Central memory CD8-positive, alpha-beta T cell (primary cell): ENCODE measurements around the gene MRRF.
A peak's percentile ranks its signal among the peaks of the same experiment; 100 is the strongest.
"Not testable (repeated sequence)": the region's sequence is repeated elsewhere in the genome, so short reads cannot be mapped to it uniquely, and the experiment has no call there.

Experiments
- ATAC-seq: fragments of 150-1000 bp; cut with Tn5 transposase; replicated peaks from 2 replicates; pipeline ENCODE4 v1.10.0; 2022; ENCODE audit warnings: mild to moderate bottlenecking, moderate FRiP score, moderate number of reproducible peaks; ENCODE audit not compliant: poor library complexity, severe bottlenecking; ENCODE audit errors: extremely low read depth
- DNase-seq, 2 donors: peaks; one replicate each; pipeline ENCODE4 v3.0.0; 2021; ENCODE audit warnings: low spot score in 2 of 2
- H3K27ac Mint-ChIP-seq: one replicate; pipeline ENCODE4 v1.8.0; 2022; ENCODE audit warnings: low read depth, mild to moderate bottlenecking, moderate library complexity, mixed read lengths
- H3K27me3 Mint-ChIP-seq: one replicate; pipeline ENCODE4 v1.8.0; 2022; ENCODE audit warnings: mixed read lengths
- H3K36me3 Mint-ChIP-seq: one replicate; pipeline ENCODE4 v1.8.0; 2022; ENCODE audit warnings: mild to moderate bottlenecking, moderate library complexity, mixed read lengths; ENCODE audit not compliant: insufficient read depth
- H3K4me1 Mint-ChIP-seq: one replicate; pipeline ENCODE4 v1.8.0; 2022; ENCODE audit warnings: mixed read lengths
- H3K4me3 Mint-ChIP-seq: one replicate; pipeline ENCODE4 v1.8.0; 2022; ENCODE audit warnings: mild to moderate bottlenecking, moderate library complexity, mixed read lengths
- H3K9me3 Mint-ChIP-seq: one replicate; pipeline ENCODE4 v1.8.0; 2022; ENCODE audit warnings: mixed read lengths

The MRRF gene

DNA sequence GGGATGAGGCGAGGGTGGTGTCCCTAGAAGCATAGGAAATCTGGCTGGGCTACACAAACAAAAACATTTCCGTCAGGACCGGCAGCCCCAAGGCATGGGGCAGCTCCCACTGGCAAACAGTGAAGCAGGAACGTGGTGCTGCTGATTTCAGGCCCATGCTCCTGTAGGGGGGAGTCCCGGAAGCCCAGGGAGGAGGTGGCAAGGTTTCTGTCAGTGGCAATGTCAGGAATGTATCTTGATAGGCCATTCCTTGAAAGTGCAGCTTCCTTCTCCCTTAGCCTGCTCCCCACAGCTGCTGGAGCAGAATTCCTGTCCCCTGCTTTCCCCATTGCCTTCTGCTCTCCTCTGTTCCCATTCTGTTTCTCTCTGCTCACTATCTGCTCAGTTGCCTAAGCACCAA is 42.4 kb downstream of the MRRF start:
- Mint-ChIP-seq H3K27me3 (no peaks in the 10 kb centered on the region), H3K36me3 (peaks cover 11% of the 10 kb centered on the region), H3K27ac (no peak overlapping the region), H3K4me1 (no peaks in the 10 kb centered on the region), H3K9me3 (no peaks in the 10 kb centered on the region), H3K4me3 (no peak overlapping the region)
- no peak for ATAC-seq
- DNase-seq: no peak

DNA sequence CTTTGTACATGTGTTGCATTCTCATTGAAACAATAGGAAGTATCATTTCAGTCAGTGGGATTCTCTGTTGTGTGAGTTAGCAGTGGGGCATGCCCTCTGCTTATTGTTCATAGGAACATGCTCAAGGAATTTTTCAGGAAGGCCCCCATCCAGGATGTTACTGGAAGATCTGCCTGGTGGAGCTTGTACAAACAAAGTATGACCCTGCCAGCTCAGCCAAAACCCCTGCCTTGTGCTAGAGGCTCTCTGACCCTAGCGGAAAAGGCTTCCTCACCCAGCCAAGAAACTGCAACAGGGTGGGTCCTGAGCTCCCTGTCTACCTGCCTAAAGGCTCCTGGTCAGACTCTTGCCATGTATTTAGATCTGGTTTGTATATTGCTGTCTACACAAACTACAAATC is 43.2 kb downstream of the MRRF start:
- Mint-ChIP-seq H3K4me1 (no peaks in the 10 kb centered on the region), H3K36me3 (peaks cover 12% of the 10 kb centered on the region), H3K9me3 (no peaks in the 10 kb centered on the region), H3K4me3 (no peak overlapping the region), H3K27me3 (no peaks in the 10 kb centered on the region), H3K27ac (no peak overlapping the region)
- no peak for ATAC-seq
- no peak for DNase-seq

DNA sequence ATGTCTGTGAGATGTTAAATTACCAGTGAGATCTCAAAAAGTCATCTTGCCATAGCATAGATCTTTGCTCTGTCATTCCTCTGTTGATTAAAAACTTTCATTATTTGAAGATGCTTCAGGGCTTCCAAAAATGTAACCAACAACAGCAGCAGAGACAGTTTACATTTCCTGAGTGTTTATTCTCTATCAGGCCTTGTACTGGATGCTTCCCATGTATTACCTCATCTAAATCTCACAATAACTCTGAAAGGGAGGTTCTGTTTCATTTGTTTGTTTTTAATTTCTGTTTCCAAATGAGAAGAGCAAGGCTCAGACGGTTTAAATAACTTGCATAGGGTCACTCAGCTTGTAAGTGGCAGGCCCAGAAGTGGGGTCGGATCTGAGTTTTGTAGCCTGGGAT is 45.2 kb downstream of the MRRF start:
- Mint-ChIP-seq H3K36me3 (peaks cover 21% of the 10 kb centered on the region), H3K9me3 (no peaks in the 10 kb centered on the region), H3K4me3 (no peak overlapping the region), H3K27ac (no peak overlapping the region), H3K27me3 (no peaks in the 10 kb centered on the region), H3K4me1 (no peaks in the 10 kb centered on the region)
- ATAC-seq (no peak), DNase-seq (no peak)

DNA sequence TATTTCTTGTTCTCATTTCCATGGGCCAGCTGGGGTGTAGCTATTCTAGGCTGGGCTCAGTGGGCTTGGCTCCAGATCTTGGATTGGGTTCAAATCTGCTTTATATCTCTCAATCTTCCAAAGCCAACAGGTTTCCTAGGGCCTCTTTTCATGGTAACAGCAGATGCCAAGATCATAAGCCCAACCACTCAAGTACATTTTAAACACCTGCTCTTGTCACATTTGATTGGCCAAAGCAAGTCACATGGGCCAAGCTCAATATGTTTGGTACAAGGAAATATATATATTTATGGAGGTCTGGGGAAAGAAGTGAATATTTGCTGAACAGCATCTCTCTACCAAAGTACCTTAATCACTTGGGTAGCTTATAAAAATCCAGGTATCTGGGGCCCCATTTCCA is 49.5 kb downstream of the MRRF start:
- H3K27ac Mint-ChIP-seq: peak overlapping the region; percentile 1
- peaks cover 13% of the 10 kb centered on the region for H3K36me3 Mint-ChIP-seq
- H3K4me1 Mint-ChIP-seq: no peaks in the 10 kb centered on the region
- no peak for DNase-seq
- ATAC-seq: no peak
- no peaks in the 10 kb centered on the region for H3K27me3 Mint-ChIP-seq
- H3K4me3 Mint-ChIP-seq: no peak overlapping the region
- H3K9me3 Mint-ChIP-seq: no peaks in the 10 kb centered on the region

DNA sequence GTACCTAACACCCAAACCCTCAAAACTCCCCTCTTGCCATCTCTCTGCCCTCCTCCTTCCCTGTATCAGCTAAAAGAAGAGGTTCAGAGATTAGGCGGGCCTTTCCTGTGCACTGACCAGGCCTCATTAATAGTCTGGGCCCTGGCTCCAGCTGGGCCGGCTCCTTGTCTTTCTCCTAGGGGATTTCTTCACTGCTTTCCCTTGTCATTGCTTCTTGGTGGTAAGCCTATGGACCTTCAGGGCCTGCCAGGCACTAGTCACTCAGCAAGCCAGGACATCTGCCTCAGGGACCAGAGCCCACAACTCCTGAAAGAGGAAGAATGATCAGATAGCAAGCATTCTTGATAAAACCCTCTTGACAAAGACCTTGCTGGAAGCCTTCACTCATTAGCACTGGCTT is 50.9 kb downstream of the MRRF start:
- Mint-ChIP-seq H3K27ac (no peak overlapping the region), H3K4me3 (no peak overlapping the region), H3K4me1 (no peaks in the 10 kb centered on the region), H3K27me3 (no peaks in the 10 kb centered on the region), H3K36me3 (peaks cover 16% of the 10 kb centered on the region), H3K9me3 (no peaks in the 10 kb centered on the region)
- ATAC-seq: no peak
- DNase-seq: no peak

DNA sequence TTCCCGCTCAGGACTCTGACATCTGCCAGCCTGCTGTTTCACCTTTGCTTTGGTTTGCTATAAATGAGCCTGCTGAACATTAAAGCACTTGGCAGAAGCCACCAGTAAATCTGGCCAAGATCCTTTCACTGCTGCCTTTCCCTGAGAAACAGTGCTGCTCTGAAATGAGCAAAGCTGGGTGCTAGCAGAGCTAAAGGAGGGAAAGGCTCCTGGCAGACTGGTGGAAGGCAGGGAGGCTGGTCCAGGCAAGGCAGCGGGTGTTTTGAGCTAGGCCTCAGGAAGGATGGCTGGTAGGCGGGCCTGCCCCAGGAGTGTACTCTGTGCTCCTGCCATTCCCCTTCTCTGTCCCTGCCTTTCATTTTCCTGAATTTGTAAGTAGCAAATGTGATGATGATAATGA is 53.6 kb downstream of the MRRF start:
- ATAC-seq (no peak), DNase-seq (no peak)
- Mint-ChIP-seq H3K27me3 (no peaks in the 10 kb centered on the region), H3K36me3 (peaks cover 13% of the 10 kb centered on the region), H3K4me3 (no peak overlapping the region), H3K4me1 (no peaks in the 10 kb centered on the region), H3K27ac (no peak overlapping the region), H3K9me3 (no peaks in the 10 kb centered on the region)

DNA sequence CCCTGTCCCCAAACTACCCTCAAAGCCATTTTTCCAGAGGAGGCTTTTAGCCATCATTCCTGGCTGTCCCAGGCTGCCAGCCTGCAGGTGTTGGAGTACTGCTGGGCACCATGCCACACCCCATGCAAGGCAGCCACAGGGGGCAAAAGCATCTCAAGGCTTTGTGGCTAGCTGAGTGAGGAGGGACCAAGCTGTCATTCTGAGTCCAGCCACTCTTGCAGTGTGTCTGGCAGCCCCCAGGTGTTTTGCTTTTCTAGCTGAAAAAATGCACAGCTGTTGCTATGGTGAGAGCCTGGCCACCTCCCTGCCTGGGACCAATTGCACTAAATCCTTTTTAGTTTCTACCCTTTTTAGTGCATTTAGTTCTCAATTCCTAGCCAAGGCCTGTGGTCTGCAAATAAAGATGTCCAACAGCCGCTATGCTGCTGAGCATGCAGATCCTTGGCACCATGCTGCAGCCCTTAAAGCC is 55.8 kb downstream of the MRRF start:
- Mint-ChIP-seq H3K36me3 (peaks cover 12% of the 10 kb centered on the region), H3K27me3 (no peaks in the 10 kb centered on the region), H3K9me3 (no peaks in the 10 kb centered on the region), H3K4me1 (no peaks in the 10 kb centered on the region), H3K27ac (no peak overlapping the region), H3K4me3 (no peak overlapping the region)
- DNase-seq (no peak), ATAC-seq (no peak)

DNA sequence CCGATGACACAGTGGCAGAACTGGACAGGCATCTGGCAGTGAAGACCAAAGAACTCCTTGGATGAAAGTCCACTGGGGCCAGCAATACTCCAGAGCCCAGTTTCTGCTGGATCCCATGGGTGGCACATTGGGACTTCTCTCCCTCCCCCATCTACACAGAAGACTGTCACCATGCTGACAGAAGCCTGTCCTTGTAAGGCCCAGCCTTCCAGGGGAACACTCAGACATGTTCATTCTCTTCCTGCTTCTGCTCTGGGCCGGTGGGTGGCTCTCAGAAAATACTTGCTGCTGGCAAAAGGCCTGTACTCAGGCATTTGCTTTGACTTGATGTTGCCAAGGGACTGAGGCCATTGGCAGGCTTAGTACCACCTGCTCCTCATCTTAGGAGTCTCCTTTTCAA is 57.9 kb downstream of the MRRF start:
- H3K4me3 Mint-ChIP-seq: no peak overlapping the region
- H3K27me3 Mint-ChIP-seq: no peaks in the 10 kb centered on the region
- H3K9me3 Mint-ChIP-seq: no peaks in the 10 kb centered on the region
- DNase-seq (no peak), ATAC-seq (no peak)
- H3K27ac Mint-ChIP-seq: no peak overlapping the region
- H3K4me1 Mint-ChIP-seq: no peaks in the 10 kb centered on the region
- peaks cover 14% of the 10 kb centered on the region for H3K36me3 Mint-ChIP-seq

DNA sequence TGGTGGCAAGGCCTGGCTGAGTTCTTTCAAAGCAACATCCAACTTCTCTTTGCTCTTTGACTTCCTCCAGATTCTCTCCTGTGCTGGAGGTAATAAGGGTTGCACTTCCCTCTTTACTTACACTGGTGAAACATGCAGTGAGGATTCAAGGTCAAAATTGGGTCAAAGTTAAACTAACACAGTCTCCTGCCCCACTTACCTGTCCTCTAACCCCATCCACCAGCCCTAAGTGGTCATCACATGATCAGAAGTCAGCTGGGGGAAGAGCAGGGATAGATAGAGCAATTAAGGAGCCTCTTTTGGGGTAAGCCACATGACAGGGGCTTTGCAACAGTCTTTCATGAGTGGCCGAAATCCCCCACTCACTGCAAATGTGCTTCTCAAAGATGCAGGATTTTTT is 60.0 kb downstream of the MRRF start:
- not testable (repeated sequence) for DNase-seq

DNA sequence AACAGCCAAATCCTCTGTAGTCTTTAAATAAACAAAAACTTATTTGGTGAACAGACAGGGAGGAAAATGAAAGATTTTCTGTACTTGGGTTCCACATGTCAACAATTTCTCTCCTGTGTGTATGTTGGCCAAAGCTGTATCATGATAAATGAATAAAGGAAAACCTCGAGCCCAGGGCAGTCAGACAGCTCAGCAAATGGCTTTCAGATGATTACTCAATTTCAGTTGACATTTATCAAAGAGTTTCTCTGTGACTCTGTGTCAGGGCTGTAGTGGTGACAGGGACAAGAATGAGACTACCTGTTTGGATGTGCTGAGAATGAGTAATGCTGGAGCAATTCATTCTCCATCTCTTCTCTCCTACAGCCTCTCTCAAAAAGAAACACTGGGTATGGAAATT is 60.4 kb downstream of the MRRF start:
- Mint-ChIP-seq H3K27ac (no peak overlapping the region), H3K36me3 (peaks cover 12% of the 10 kb centered on the region), H3K4me1 (no peaks in the 10 kb centered on the region), H3K4me3 (no peak overlapping the region), H3K27me3 (no peaks in the 10 kb centered on the region), H3K9me3 (no peaks in the 10 kb centered on the region)
- no peak for ATAC-seq
- no peak for DNase-seq

More for the DNA sequence above, 60.0 kb downstream of the MRRF start:
- not testable (repeated sequence) for ATAC-seq, H3K9me3 Mint-ChIP-seq, H3K27ac Mint-ChIP-seq, H3K4me3 Mint-ChIP-seq, H3K27me3 Mint-ChIP-seq, H3K4me1 Mint-ChIP-seq
- peaks cover 12% of the 10 kb centered on the region for H3K36me3 Mint-ChIP-seq

DNA sequence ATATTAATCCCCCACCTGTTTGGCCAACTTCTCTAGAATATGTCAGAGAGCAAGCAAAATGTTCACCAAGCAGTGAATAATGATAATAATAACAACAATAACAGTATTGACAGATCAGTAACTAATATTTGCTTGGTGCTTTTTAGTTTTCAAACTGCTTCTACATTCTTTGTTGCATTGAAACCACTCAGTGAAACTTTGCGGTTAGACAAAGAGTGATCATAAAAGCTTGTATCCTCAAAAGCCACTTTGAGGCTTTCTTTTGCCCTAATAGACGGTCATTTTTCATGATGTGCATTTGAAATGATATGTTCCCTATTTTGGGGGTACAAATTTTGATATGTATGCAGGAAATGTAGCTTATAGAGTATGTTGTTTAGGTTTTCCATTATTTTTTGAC is 62.5 kb downstream of the MRRF start:
- H3K27ac Mint-ChIP-seq: no peak overlapping the region
- no peak for DNase-seq
- peaks cover 9% of the 10 kb centered on the region for H3K36me3 Mint-ChIP-seq
- H3K4me1 Mint-ChIP-seq: no peaks in the 10 kb centered on the region
- H3K4me3 Mint-ChIP-seq: no peak overlapping the region
- no peak for ATAC-seq
- no peaks in the 10 kb centered on the region for H3K9me3 Mint-ChIP-seq
- no peaks in the 10 kb centered on the region for H3K27me3 Mint-ChIP-seq

DNA sequence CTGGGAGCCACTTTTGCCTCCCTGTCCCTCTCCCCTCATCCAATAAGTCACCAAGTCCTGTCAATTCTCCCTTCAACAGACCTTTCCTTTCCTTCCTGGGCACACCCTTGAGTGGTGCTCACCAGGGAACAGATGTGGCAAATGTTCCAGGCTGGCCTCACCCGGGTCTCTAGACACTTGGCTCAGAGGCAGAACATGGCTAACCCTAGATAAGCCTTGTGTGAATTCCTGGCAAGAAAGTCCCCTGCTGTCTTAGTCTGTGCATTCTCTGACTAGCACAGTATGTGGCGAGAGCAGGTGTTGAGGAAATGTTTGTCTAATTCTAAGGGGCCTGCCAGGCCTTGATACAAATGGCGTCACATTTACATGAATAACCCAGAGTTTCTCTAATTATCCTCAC is 64.9 kb downstream of the MRRF start:
- Mint-ChIP-seq H3K27ac (no peak overlapping the region), H3K4me1 (no peaks in the 10 kb centered on the region), H3K27me3 (no peaks in the 10 kb centered on the region), H3K4me3 (no peak overlapping the region), H3K9me3 (no peaks in the 10 kb centered on the region), H3K36me3 (peaks cover 7% of the 10 kb centered on the region)
- no peak for DNase-seq
- no peak for ATAC-seq

DNA sequence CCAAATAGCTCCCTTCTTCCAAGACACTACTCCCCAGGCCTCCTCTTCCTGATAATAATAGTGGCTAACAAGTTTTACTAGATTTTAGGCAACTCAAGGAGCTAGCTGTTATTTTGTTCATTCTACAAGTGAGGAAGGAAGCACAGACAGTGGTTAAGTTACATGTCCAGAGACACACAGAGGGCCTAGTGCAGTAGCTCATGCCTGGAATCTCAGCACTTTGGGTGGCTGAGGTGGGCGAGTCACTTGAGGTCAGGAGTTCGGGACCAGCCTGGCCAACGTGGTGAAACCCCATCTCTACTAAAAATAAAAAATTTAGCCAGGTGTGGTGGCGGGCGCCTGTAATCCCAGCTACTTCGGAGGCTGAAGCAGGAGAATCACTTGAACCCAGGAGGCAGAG is 65.8 kb downstream of the MRRF start:
- not testable (repeated sequence) for DNase-seq, H3K4me1 Mint-ChIP-seq, H3K9me3 Mint-ChIP-seq, H3K36me3 Mint-ChIP-seq, H3K27me3 Mint-ChIP-seq, H3K4me3 Mint-ChIP-seq, ATAC-seq, H3K27ac Mint-ChIP-seq

DNA sequence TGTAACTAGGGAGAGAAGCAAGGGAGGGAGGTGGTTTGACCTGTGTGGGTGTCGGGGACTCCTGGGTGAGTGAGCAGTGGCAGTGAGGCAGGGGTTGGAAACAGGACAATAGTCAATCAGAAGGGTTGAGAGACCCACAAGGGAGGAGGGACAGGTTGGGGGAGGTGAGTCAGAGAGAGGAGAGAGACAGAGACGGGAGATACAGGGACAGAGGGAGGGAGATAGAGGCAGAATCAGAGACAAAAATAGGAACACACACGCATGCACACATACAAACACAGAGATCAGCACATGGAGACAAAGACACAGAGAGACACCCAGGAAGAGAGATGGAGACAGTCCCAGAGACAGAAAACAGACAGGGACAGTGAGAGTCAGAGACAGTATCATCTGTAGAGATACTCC is 66.8 kb downstream of the MRRF start:
- Mint-ChIP-seq H3K27me3 (no peaks in the 10 kb centered on the region), H3K4me1 (no peaks in the 10 kb centered on the region), H3K4me3 (no peak overlapping the region), H3K36me3 (no peaks in the 10 kb centered on the region), H3K9me3 (no peaks in the 10 kb centered on the region), H3K27ac (no peak overlapping the region)
- DNase-seq (no peak), ATAC-seq (no peak)
